Osteocyte (in vitro differentiated cells): ENCODE data around the gene NHEJ1. TPM values are rescaled to one million over a fixed set of nuclear protein-coding genes. Genes with fewer than 3 reads are reported as not detected.

Experiments used
- DNase-seq: peaks from one replicate; pipeline ENCODE4 v3.0.0; 2021; ENCODE audit warnings: mixed read lengths; ENCODE audit not compliant: unreplicated experiment; ENCODE audit errors: extremely low spot score
- H3K27ac Mint-ChIP-seq: one replicate; pipeline ENCODE4 v1.8.0; 2021; ENCODE audit warnings: mild to moderate bottlenecking, mixed read lengths; ENCODE audit not compliant: unreplicated experiment
- H3K27me3 Mint-ChIP-seq: one replicate; pipeline ENCODE4 v1.8.0; 2021; ENCODE audit warnings: mixed read lengths; ENCODE audit not compliant: unreplicated experiment
- H3K36me3 Mint-ChIP-seq: one replicate; pipeline ENCODE4 v1.8.0; 2021; ENCODE audit warnings: mixed read lengths; ENCODE audit not compliant: unreplicated experiment
- H3K4me1 Mint-ChIP-seq: one replicate; pipeline ENCODE4 v1.8.0; 2021; ENCODE audit warnings: mixed read lengths; ENCODE audit not compliant: unreplicated experiment
- H3K4me3 Mint-ChIP-seq: one replicate; pipeline ENCODE4 v1.8.0; 2021; ENCODE audit warnings: mild to moderate bottlenecking, moderate library complexity, mixed read lengths; ENCODE audit not compliant: unreplicated experiment
- H3K9me3 Mint-ChIP-seq: one replicate; pipeline ENCODE4 v1.8.0; 2021; ENCODE audit warnings: mixed read lengths; ENCODE audit not compliant: unreplicated experiment
- CTCF ChIP-seq: fragments of 200-600 bp; sonication (generic); IDR thresholded peaks from 2 replicates; pipeline ENCODE4 v1.5.0; 2021; ENCODE audit warnings: antibody characterized with exemption, mild to moderate bottlenecking, moderate library complexity
- total RNA-seq: library from RNA; stranded (reverse); gene quantifications from 2 replicates; pipeline ENCODE4 v1.2.1, GENCODE V29; 2021

The NHEJ1 gene
- total RNA-seq, 1 donor from 2014 or later: 19.3 TPM

GRCh38 chr2:219078951-219079350 lies 81.7 kb downstream of the NHEJ1 start:
- H3K27me3 Mint-ChIP-seq: no peaks in the 10 kb centered on the region

GRCh38 chr2:219078126-219078525 lies 82.5 kb downstream of the NHEJ1 start:
- no peak overlapping the region for H3K27ac Mint-ChIP-seq
- TF ChIP-seq CTCF: no peak
- no peaks in the 10 kb centered on the region for H3K9me3 Mint-ChIP-seq
- H3K4me3 Mint-ChIP-seq: no peak overlapping the region
- H3K27me3 Mint-ChIP-seq: no peaks in the 10 kb centered on the region
- peaks cover 19% of the 10 kb centered on the region for H3K36me3 Mint-ChIP-seq
- H3K4me1 Mint-ChIP-seq: no peaks in the 10 kb centered on the region
- DNase-seq: no peak

More at GRCh38 chr2:219078951-219079350, 81.7 kb downstream of the NHEJ1 start:
- no peak for DNase-seq
- Mint-ChIP-seq H3K4me1 (no peaks in the 10 kb centered on the region), H3K4me3 (no peak overlapping the region), H3K9me3 (no peaks in the 10 kb centered on the region), H3K27ac (no peak overlapping the region), H3K36me3 (peaks cover 19% of the 10 kb centered on the region)
- no peak for TF ChIP-seq CTCF

GRCh38 chr2:219076253-219076652 lies 84.4 kb downstream of the NHEJ1 start:
- no peak for TF ChIP-seq CTCF
- Mint-ChIP-seq H3K9me3 (no peaks in the 10 kb centered on the region), H3K36me3 (peaks cover 22% of the 10 kb centered on the region), H3K4me1 (no peaks in the 10 kb centered on the region), H3K4me3 (no peak overlapping the region), H3K27ac (no peak overlapping the region), H3K27me3 (no peaks in the 10 kb centered on the region)
- DNase-seq: no peak

DNA sequence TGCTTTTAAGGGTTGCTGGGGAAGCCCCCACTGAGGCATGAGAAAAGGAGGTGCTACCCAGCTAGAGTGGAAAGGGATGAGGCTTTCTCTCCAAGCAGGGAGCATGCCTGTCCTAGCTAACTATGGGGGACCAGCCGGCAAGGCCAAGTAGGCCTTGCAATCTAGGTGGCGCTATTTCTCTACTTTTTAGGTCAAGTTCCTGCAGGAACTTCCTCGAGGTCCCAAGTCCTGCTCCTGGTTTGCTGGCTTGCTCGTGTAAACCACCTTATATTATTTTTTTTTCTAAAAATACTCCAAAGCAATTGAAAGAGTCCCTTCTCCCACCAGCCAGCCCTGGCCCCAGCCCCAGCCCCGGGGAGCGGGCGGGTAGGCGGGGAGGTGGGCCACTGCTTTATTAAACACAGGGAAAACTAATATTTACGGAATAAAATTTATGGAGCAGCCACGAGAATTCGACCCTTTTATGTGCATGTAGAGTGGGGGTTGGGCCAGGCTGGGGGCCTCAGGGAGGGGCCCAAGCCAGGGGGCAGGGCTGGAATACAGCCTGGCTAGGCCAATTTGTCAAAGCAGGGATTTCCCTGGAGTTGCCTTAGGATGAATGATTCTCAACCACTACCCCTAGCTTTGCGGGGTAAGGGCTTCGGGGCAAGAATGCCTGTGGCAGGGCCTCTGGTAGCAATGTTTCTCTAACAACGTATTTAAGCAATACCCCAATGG lies 87.0 kb downstream of the NHEJ1 start:
- H3K4me3 Mint-ChIP-seq: no peak overlapping the region
- peak; percentile 57 for TF ChIP-seq CTCF
- no peak for DNase-seq

DNA sequence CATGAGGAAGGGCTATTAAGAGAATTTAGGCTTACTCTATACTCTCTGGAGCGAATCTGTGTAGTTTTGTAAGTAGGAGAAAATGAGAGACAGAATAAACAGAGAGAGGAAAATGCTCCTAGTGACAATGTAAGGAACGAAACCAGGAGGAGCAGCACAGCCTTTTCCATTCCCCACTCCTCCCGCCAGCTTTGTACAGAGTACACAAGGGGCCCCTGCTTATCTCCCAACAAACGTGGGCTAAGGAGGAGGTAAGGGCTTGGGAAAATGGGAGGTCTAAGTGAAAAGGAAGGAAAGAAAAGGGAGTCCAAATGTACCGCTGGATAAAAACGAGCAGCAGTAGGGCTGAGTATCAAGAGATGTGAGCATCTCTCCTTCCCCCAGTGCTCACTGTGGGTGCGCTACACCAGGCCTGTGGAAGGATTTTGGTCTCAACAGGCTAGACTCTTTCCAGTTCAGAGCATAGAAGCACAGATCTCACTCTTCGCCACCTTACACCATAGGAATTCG lies 87.8 kb downstream of the NHEJ1 start:
- H3K9me3 Mint-ChIP-seq: no peaks in the 10 kb centered on the region
- H3K4me3 Mint-ChIP-seq: no peak overlapping the region
- DNase-seq: no peak
- no peaks in the 10 kb centered on the region for H3K4me1 Mint-ChIP-seq
- no peak for TF ChIP-seq CTCF
- no peaks in the 10 kb centered on the region for H3K27me3 Mint-ChIP-seq
- H3K27ac Mint-ChIP-seq: no peak overlapping the region
- H3K36me3 Mint-ChIP-seq: peaks cover 22% of the 10 kb centered on the region

More for the DNA sequence above, 87.0 kb downstream of the NHEJ1 start:
- Mint-ChIP-seq H3K9me3 (no peaks in the 10 kb centered on the region), H3K4me1 (no peaks in the 10 kb centered on the region), H3K27me3 (no peaks in the 10 kb centered on the region), H3K36me3 (peaks cover 22% of the 10 kb centered on the region), H3K27ac (no peak overlapping the region)
